Measurements from ENCODE around the gene TRIM9. TPM values are rescaled to one million over a fixed set of nuclear protein-coding genes. Genes with fewer than 3 reads are reported as not detected.
A peak's percentile ranks its signal among the peaks of the same experiment; 100 is the strongest.

TRIM9 gene
- total RNA-seq, 1 donor from 2014 or later: 0.92 TPM

GRCh38 chr14:51008446-51008845, 86.5 kb downstream of the TRIM9 start:
- H3K4me3 ChIP-seq (ENCODE audit: low read depth, low read length): no peak overlapping the region
- no peaks in the 10 kb centered on the region for H3K36me3 ChIP-seq (ENCODE audit: control insufficient read depth, insufficient read depth, low read length)
- no peak for DNase-seq (ENCODE audit: low read depth)
- H3K27me3 ChIP-seq (ENCODE audit: control insufficient read depth, insufficient read depth, low read length): no peaks in the 10 kb centered on the region
- TF ChIP-seq, protein P1, sequence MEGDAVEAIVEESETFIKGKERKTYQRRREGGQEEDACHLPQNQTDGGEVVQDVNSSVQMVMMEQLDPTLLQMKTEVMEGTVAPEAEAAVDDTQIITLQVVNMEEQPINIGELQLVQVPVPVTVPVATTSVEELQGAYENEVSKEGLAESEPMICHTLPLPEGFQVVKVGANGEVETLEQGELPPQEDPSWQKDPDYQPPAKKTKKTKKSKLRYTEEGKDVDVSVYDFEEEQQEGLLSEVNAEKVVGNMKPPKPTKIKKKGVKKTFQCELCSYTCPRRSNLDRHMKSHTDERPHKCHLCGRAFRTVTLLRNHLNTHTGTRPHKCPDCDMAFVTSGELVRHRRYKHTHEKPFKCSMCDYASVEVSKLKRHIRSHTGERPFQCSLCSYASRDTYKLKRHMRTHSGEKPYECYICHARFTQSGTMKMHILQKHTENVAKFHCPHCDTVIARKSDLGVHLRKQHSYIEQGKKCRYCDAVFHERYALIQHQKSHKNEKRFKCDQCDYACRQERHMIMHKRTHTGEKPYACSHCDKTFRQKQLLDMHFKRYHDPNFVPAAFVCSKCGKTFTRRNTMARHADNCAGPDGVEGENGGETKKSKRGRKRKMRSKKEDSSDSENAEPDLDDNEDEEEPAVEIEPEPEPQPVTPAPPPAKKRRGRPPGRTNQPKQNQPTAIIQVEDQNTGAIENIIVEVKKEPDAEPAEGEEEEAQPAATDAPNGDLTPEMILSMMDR (IDR thresholded peaks at IDR 0.05; ENCODE audit: insufficient read depth, low read length, poor library complexity, severe bottlenecking): no peak

GRCh38 chr14:51006781-51007211, 88.1 kb downstream of the TRIM9 start:
- Histone ChIP-seq H3K4me3 (ENCODE audit: low read depth, low read length) (no peak overlapping the region), H3K27me3 (ENCODE audit: control insufficient read depth, insufficient read depth, low read length) (no peaks in the 10 kb centered on the region)

DNA sequence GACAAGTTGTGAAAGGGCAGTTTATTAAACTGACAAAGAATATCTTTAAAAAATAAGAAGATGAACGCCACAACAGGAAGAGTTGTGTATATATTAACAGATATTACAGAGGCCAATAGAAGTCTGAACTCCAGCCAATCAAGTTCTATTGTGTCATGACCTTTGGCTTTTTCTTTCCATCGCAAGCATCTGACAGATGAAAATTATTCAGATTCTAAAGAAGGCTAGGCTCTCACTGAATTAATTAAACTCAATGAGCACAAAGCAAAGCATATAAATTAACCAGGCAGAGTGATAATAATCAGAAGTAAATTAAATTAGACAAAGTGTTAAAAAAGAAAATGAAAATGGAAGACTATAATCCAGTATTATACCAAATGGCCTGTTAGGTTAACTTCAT, 88.6 kb downstream of the TRIM9 start:
- Histone ChIP-seq H3K4me3 (ENCODE audit: low read depth, low read length) (no peak overlapping the region), H3K27me3 (ENCODE audit: control insufficient read depth, insufficient read depth, low read length) (no peaks in the 10 kb centered on the region), H3K36me3 (ENCODE audit: control insufficient read depth, insufficient read depth, low read length) (no peaks in the 10 kb centered on the region)
- TF ChIP-seq, protein P1 (IDR thresholded peaks at IDR 0.05; ENCODE audit: insufficient read depth, low read length, poor library complexity, severe bottlenecking): no peak
- DNase-seq (ENCODE audit: low read depth): no peak

More at GRCh38 chr14:51006781-51007211, 88.1 kb downstream of the TRIM9 start:
- H3K36me3 ChIP-seq (ENCODE audit: control insufficient read depth, insufficient read depth, low read length): no peaks in the 10 kb centered on the region
- TF ChIP-seq, protein P1 (IDR thresholded peaks at IDR 0.05; ENCODE audit: insufficient read depth, low read length, poor library complexity, severe bottlenecking): no peak
- peak; percentile 69 for DNase-seq (ENCODE audit: low read depth)

GRCh38 chr14:51004801-51005526, 89.9 kb downstream of the TRIM9 start:
- H3K36me3 ChIP-seq (ENCODE audit: control insufficient read depth, insufficient read depth, low read length): no peaks in the 10 kb centered on the region
- DNase-seq (ENCODE audit: low read depth): peak; percentile 64
- TF ChIP-seq, protein P1 (IDR thresholded peaks at IDR 0.05; ENCODE audit: insufficient read depth, low read length, poor library complexity, severe bottlenecking): no peak
- no peaks in the 10 kb centered on the region for H3K27me3 ChIP-seq (ENCODE audit: control insufficient read depth, insufficient read depth, low read length)
- H3K4me3 ChIP-seq (ENCODE audit: low read depth, low read length): no peak overlapping the region

- H3K36me3 ChIP-seq (ENCODE audit: control insufficient read depth, insufficient read depth, low read length): no peaks in the 10 kb centered on the region
- no peak overlapping the region for H3K4me3 ChIP-seq (ENCODE audit: low read depth, low read length)
- H3K27me3 ChIP-seq (ENCODE audit: control insufficient read depth, insufficient read depth, low read length): no peaks in the 10 kb centered on the region
- DNase-seq (ENCODE audit: low read depth): no peak
- TF ChIP-seq, protein P1 (IDR thresholded peaks at IDR 0.05; ENCODE audit: insufficient read depth, low read length, poor library complexity, severe bottlenecking): no peak
Observed at GRCh38 chr14:51004352-51004800, 90.5 kb downstream of the TRIM9 start.

Measured in kidney epithelial cell (primary cell).